Eye (tissue), 1 donor: ENCODE data around the gene CPNE7.

Experiments
- DNase-seq: peaks from one replicate; pipeline ENCODE4 v3.0.0-alpha.2; 2015

The CPNE7 gene

GRCh38 chr16:89575247-89576152, at the start of gene CPNE7:
Gene CPNE7 (plus strand): TSS chr16:89575758. CDS start chr16:89575898, 140 bp downstream.
- DNase-seq, result no peak

- no peak for DNase-seq
Measured at GRCh38 chr16:89529097-89529496, 46.5 kb upstream of the CPNE7 start.

GRCh38 chr16:89530401-89531381, 44.9 kb upstream of the CPNE7 start:
- no peak for DNase-seq

GRCh38 chr16:89531821-89532526, 43.6 kb upstream of the CPNE7 start:
- no peak for DNase-seq

- no peak for DNase-seq
Measured at GRCh38 chr16:89534252-89534756, 41.3 kb upstream of the CPNE7 start.

GRCh38 chr16:89536371-89536770, 39.2 kb upstream of the CPNE7 start:
- DNase-seq, result no peak

- DNase-seq, result no peak
Measured at GRCh38 chr16:89536886-89537548, 38.5 kb upstream of the CPNE7 start.

- DNase-seq, result no peak
Measured at GRCh38 chr16:89537549-89537925, 38.0 kb upstream of the CPNE7 start.

GRCh38 chr16:89538286-89538685, 37.3 kb upstream of the CPNE7 start:
- DNase-seq, result no peak

- no peak for DNase-seq
Measured at GRCh38 chr16:89540557-89540956, 35.0 kb upstream of the CPNE7 start.

GRCh38 chr16:89541792-89542191, 33.8 kb upstream of the CPNE7 start:
- no peak for DNase-seq

GRCh38 chr16:89544113-89544512, 31.4 kb upstream of the CPNE7 start:
- DNase-seq, result no peak

- no peak for DNase-seq
Measured at GRCh38 chr16:89544713-89545043, 30.9 kb upstream of the CPNE7 start.

GRCh38 chr16:89545044-89545830, 30.3 kb upstream of the CPNE7 start:
- DNase-seq, result no peak

GRCh38 chr16:89545831-89546574, 29.6 kb upstream of the CPNE7 start:
- no peak for DNase-seq

GRCh38 chr16:89546781-89547180, 28.8 kb upstream of the CPNE7 start:
- no peak for DNase-seq

- no peak for DNase-seq
Measured at GRCh38 chr16:89547291-89547690, 28.3 kb upstream of the CPNE7 start.

GRCh38 chr16:89547860-89548259, 27.7 kb upstream of the CPNE7 start:
- no peak for DNase-seq

GRCh38 chr16:89548344-89549006, 27.1 kb upstream of the CPNE7 start:
- no peak for DNase-seq
